Liver (tissue), 9 donors: ENCODE results near the gene CHRNA9. TPM values are rescaled to one million over a fixed set of nuclear protein-coding genes. Genes with fewer than 3 reads are reported as not detected.

Experiments
- DNase-seq: peaks from one replicate; pipeline ENCODE4 v3.0.0-alpha.2; 2017; ENCODE audit warnings: low spot score
- H3K27ac ChIP-seq, 2 donors: one replicate each; pipeline ENCODE4 v1.7.0; 2013; ENCODE audit warnings: inconsistent platforms in 2 of 2, low read length in 2 of 2, control low read depth in 1 of 2, low read depth in 1 of 2, mild to moderate bottlenecking in 1 of 2
- H3K27me3 ChIP-seq, 4 donors: one replicate each; pipeline versions ENCODE4 v1.6.1 to v1.7.0; 2013; ENCODE audit warnings: low read length in 3 of 4, inconsistent platforms in 1 of 4, mild to moderate bottlenecking in 1 of 4, moderate library complexity in 1 of 4; ENCODE audit not compliant: control insufficient read depth in 4 of 4, insufficient read depth in 4 of 4
- H3K36me3 ChIP-seq, 4 donors: one replicate each; pipeline versions ENCODE4 v1.6.1 to v1.7.0; 2013; ENCODE audit warnings: low read length in 3 of 4, mild to moderate bottlenecking in 3 of 4, low read depth in 1 of 4, moderate library complexity in 1 of 4; ENCODE audit not compliant: control insufficient read depth in 4 of 4, insufficient read depth in 3 of 4
- H3K4me1 ChIP-seq, 4 donors: one replicate each; pipeline versions ENCODE4 v1.6.1 to v1.7.0; 2013; ENCODE audit warnings: low read length in 3 of 4, mild to moderate bottlenecking in 3 of 4, moderate library complexity in 1 of 4; ENCODE audit not compliant: control insufficient read depth in 4 of 4, insufficient read depth in 4 of 4
- H3K4me3 ChIP-seq, 3 donors: one replicate each; pipeline versions ENCODE4 v1.6.1 to v1.7.0; 2013; ENCODE audit warnings: low read length in 3 of 3, control low read depth in 1 of 3, low read depth in 1 of 3, mild to moderate bottlenecking in 1 of 3
- H3K9ac ChIP-seq, 2 donors: one replicate each; pipeline ENCODE4 v1.7.0; 2013; ENCODE audit warnings: low read length in 2 of 2, mild to moderate bottlenecking in 2 of 2, moderate library complexity in 2 of 2, control low read depth in 1 of 2, low read depth in 1 of 2
- H3K9me3 ChIP-seq, 4 donors: one replicate each; pipeline versions ENCODE4 v1.6.1 to v1.7.0; 2013; ENCODE audit warnings: low read length in 3 of 4; ENCODE audit not compliant: control insufficient read depth in 4 of 4
- ATF3 ChIP-seq: IDR thresholded peaks from 2 replicates; pipeline ENCODE4 v1.6.1; 2016; ENCODE audit warnings: antibody characterized with exemption
- CTCF ChIP-seq: fragments of 150-350 bp; IDR thresholded peaks from 2 replicates; pipeline ENCODE4 v1.5.1; 2017; ENCODE audit warnings: improper control_type of control experiment, low read depth, low read length; ENCODE audit not compliant: missing input control
- EGR1 ChIP-seq, 2 donors: IDR thresholded peaks; 2 replicates each; pipeline ENCODE4 v1.6.1; 2016 to 2018; ENCODE audit warnings: antibody characterized with exemption in 2 of 2, low read depth in 2 of 2
- FOXA1 ChIP-seq: IDR thresholded peaks from 2 replicates; pipeline ENCODE4 v1.6.1; 2016; ENCODE audit warnings: antibody characterized with exemption
- FOXA2 ChIP-seq: IDR thresholded peaks from 2 replicates; pipeline ENCODE4 v1.6.1; 2016; ENCODE audit warnings: antibody characterized with exemption
- GABPA ChIP-seq, 2 donors: IDR thresholded peaks in 1 of 2; conservative IDR thresholded peaks in 1 of 2; 2 replicates each; pipeline ENCODE4 v1.6.1; 2016; ENCODE audit warnings: antibody characterized with exemption in 2 of 2, mild to moderate bottlenecking in 1 of 2, moderate library complexity in 1 of 2
- HNF4A ChIP-seq, 2 donors: conservative IDR thresholded peaks; 2 replicates each; pipeline ENCODE4 v1.6.1; 2016; ENCODE audit warnings: antibody characterized with exemption in 2 of 2, mild to moderate bottlenecking in 2 of 2
- HNF4G ChIP-seq: IDR thresholded peaks from 2 replicates; pipeline ENCODE4 v1.6.1; 2016; ENCODE audit warnings: antibody characterized with exemption
- JUND ChIP-seq, 2 donors: IDR thresholded peaks; 2 replicates each; pipeline ENCODE4 v1.6.1; 2016; ENCODE audit warnings: antibody characterized with exemption in 2 of 2
- MAX ChIP-seq: IDR thresholded peaks from 2 replicates; pipeline ENCODE4 v1.6.1; 2016; ENCODE audit warnings: antibody characterized with exemption
- NR2F2 ChIP-seq: IDR thresholded peaks from 2 replicates; pipeline ENCODE4 v1.6.1; 2016; ENCODE audit warnings: antibody characterized with exemption
- RAD21 ChIP-seq, 2 donors: IDR thresholded peaks; 2 replicates each; pipeline ENCODE4 v1.6.1; 2016; ENCODE audit warnings: antibody characterized with exemption in 2 of 2, mild to moderate bottlenecking in 2 of 2
- REST ChIP-seq: IDR thresholded peaks from 2 replicates; pipeline ENCODE4 v1.6.1; 2016; ENCODE audit warnings: antibody characterized with exemption, mild to moderate bottlenecking
- RXRA ChIP-seq, 2 donors: IDR thresholded peaks; 2 replicates each; pipeline ENCODE4 v1.6.1; 2017 to 2018; ENCODE audit warnings: antibody characterized with exemption in 2 of 2, mild to moderate bottlenecking in 1 of 2
- SP1 ChIP-seq: IDR thresholded peaks from 2 replicates; pipeline ENCODE4 v1.6.1; 2018; ENCODE audit warnings: antibody characterized with exemption, mild to moderate bottlenecking
- TAF1 ChIP-seq: conservative IDR thresholded peaks from 2 replicates; pipeline ENCODE4 v1.6.1; 2016; ENCODE audit warnings: antibody characterized with exemption, mild to moderate bottlenecking
- YY1 ChIP-seq: IDR thresholded peaks from 2 replicates; pipeline ENCODE4 v1.6.1; 2016; ENCODE audit warnings: antibody characterized with exemption, mild to moderate bottlenecking
- ZBTB33 ChIP-seq: IDR thresholded peaks from 2 replicates; pipeline ENCODE4 v1.6.1; 2016; ENCODE audit warnings: antibody characterized with exemption
- WGBS: extraction: QIAGEN DNeasy Blood & Tissue Kit; methylation state at CpG from one replicate; pipeline ENCODE4 v1.1.7; 2013; 5-methylcytosine and 5-hydroxymethylcytosine counted together
- polyA plus RNA-seq, 2 donors: library from polyadenylated mRNA; stranded (reverse) in 1 of 2; unstranded in 1 of 2; fragments of 200-250 nt in 1 of 2; fragments of >200 nt in 1 of 2; fragmentation: Nextera tagmentation in 1 of 2; extraction: Ambion mirVana in 1 of 2; gene quantifications; one replicate each; pipeline versions ENCODE4 v1.2.1 to v1.2.3, GENCODE V29; 2013 to 2015
- total RNA-seq, 2 donors: library from RNA; depleted of rRNA; stranded (reverse); fragments of >200 nt; gene quantifications; one replicate each; pipeline ENCODE4 v1.2.3, GENCODE V29; 2014
- donor health status: healthy.
- donor health status: healthy.
- donor health status: healthy.
- donor health status: healthy.
- donor health status: healthy.

The CHRNA9 gene
- total and polyA plus RNA-seq, 4 donors: not detected

GRCh38 chr4:40354158-40354557, 19.0 kb downstream of the CHRNA9 start:
- no peak overlapping the region for H3K9ac ChIP-seq
- H3K27me3 ChIP-seq: no peaks in the 10 kb centered on the region
- no peaks in the 10 kb centered on the region for H3K9me3 ChIP-seq
- no peak overlapping the region for H3K4me3 ChIP-seq
- DNase-seq: no peak
- TF ChIP-seq FOXA2 (no peak), MAX (no peak), TAF1 (no peak)
- H3K4me1 ChIP-seq: no peaks in the 10 kb centered on the region
- 96% methylated on average over 11 of the region's 11 CpGs for WGBS
- no peak overlapping the region for H3K27ac ChIP-seq
- H3K36me3 ChIP-seq: no peaks in the 10 kb centered on the region

GRCh38 chr4:40355131-40355530, 20.0 kb downstream of the CHRNA9 start:
- H3K9me3 ChIP-seq: no peaks in the 10 kb centered on the region
- no peak overlapping the region for H3K4me3 ChIP-seq
- H3K36me3 ChIP-seq: no peaks in the 10 kb centered on the region
- no peak overlapping the region for H3K9ac ChIP-seq
- WGBS: 87% methylated on average over 5 of the region's 5 CpGs
- H3K27me3 ChIP-seq: no peaks in the 10 kb centered on the region
- no peak for DNase-seq
- no peaks in the 10 kb centered on the region for H3K4me1 ChIP-seq
- H3K27ac ChIP-seq: no peak overlapping the region
- TF ChIP-seq JUND (IDR thresholded peaks at IDR 0.05): no peak

GRCh38 chr4:40357738-40358137, 22.6 kb downstream of the CHRNA9 start:
- Histone ChIP-seq H3K9me3 (no peaks in the 10 kb centered on the region), H3K4me3 (no peak overlapping the region), H3K36me3 (no peaks in the 10 kb centered on the region), H3K27ac (no peak overlapping the region), H3K4me1 (no peaks in the 10 kb centered on the region), H3K27me3 (no peaks in the 10 kb centered on the region), H3K9ac (no peak overlapping the region)
- no peak for DNase-seq
- WGBS: 93% methylated on average over 5 of the region's 5 CpGs
- TF ChIP-seq JUND (IDR thresholded peaks at IDR 0.05) (no peak), RXRA (IDR thresholded peaks at IDR 0.05) (no peak), NR2F2 (no peak), MAX (no peak), SP1 (no peak), GABPA (IDR thresholded peaks at IDR 0.05 in 1 of 2, conservative IDR thresholded peaks at IDR 0.05 in 1 of 2) (no peak), ATF3 (no peak), CTCF (no peak), FOXA2 (no peak), FOXA1 (no peak), HNF4G (no peak), REST (no peak), HNF4A (conservative IDR thresholded peaks at IDR 0.05) (no peak), ZBTB33 (no peak), EGR1 (IDR thresholded peaks at IDR 0.05; ENCODE audit: low read depth in 2 of 2) (no peak), RAD21 (IDR thresholded peaks at IDR 0.05) (no peak), YY1 (no peak), TAF1 (no peak)
